Astrocyte of the cerebellum (primary cell): ENCODE measurements around the gene FBLN2.

Source experiments
- DNase-seq: peaks from one replicate; pipeline ENCODE4 v3.0.0-alpha.2; 2011; ENCODE audit warnings: low read depth
- H3K4me3 ChIP-seq: 2 replicates; pipeline ENCODE4 v1.5.1; 2011; ENCODE audit warnings: mild to moderate bottlenecking, low read depth, low read length, moderate library complexity
- CTCF ChIP-seq: IDR thresholded peaks from 2 replicates; pipeline ENCODE4 v1.5.1; 2012; ENCODE audit warnings: low read length, low read depth, moderate library complexity, mild to moderate bottlenecking; ENCODE audit errors: missing control alignments
- in situ Hi-C: cut with HindIII; loops from 2 replicates; pipeline ENCODE4 v1.10.0; 2017; ENCODE audit warnings: low sequenced_read_pairs

Gene FBLN2

GRCh38 chr3:13651057-13651400 is 102.1 kb downstream of the FBLN2 start:
- in situ Hi-C loops: no loop called here
- TF ChIP-seq CTCF: no peak
- DNase-seq: no peak
- no peak overlapping the region for H3K4me3 ChIP-seq

- no peak overlapping the region for H3K4me3 ChIP-seq
- TF ChIP-seq CTCF: no peak
- DNase-seq: no peak
- in situ Hi-C loops: no loop called here
Observed at GRCh38 chr3:13651775-13652428, 103.0 kb downstream of the FBLN2 start.

GRCh38 chr3:13652728-13653127 is 103.8 kb downstream of the FBLN2 start:
- no peak for TF ChIP-seq CTCF
- H3K4me3 ChIP-seq: no peak overlapping the region
- in situ Hi-C loops: no loop called here
- no peak for DNase-seq

GRCh38 chr3:13653631-13654279 is 104.8 kb downstream of the FBLN2 start:
- no peak for TF ChIP-seq CTCF

GRCh38 chr3:13654330-13655060 is 105.6 kb downstream of the FBLN2 start:
- no peak for DNase-seq
- TF ChIP-seq CTCF: no peak
- in situ Hi-C loops: no loop called here
- no peak overlapping the region for H3K4me3 ChIP-seq

More at GRCh38 chr3:13653631-13654279, 104.8 kb downstream of the FBLN2 start:
- DNase-seq: no peak
- in situ Hi-C loops: no loop called here
- no peak overlapping the region for H3K4me3 ChIP-seq

GRCh38 chr3:13655061-13655913 is 106.4 kb downstream of the FBLN2 start:
- TF ChIP-seq CTCF: peak; percentile 4
- in situ Hi-C loops: no loop called here
- DNase-seq: no peak
- H3K4me3 ChIP-seq: no peak overlapping the region
